PC-9 (cell line): ENCODE measurements around the gene NCAM2. TPM values are rescaled to one million over a fixed set of nuclear protein-coding genes. Genes with fewer than 3 reads are reported as not detected.
"Not testable (repeated sequence)": the region's sequence is repeated elsewhere in the genome, so short reads cannot be mapped to it uniquely, and the experiment has no call there.

Source experiments
- BruUV-seq: library from RNA; stranded (reverse); fragments of 400-500 nt; replicated peaks from 2 replicates; lab custom pipeline; 2021; lab: Mats Ljungman, UMichigan
- CTCF ChIA-PET: fragments of 300-600 bp; sonication (Branson Sonifier 250); formaldehyde crosslinking; loops from one replicate; lab custom pipeline; 2022; ENCODE audit warnings: antibody characterized with exemption; lab: Charles Lee
- POLR2A ChIA-PET: fragments of 300-600 bp; sonication (Branson Sonifier 250); formaldehyde crosslinking; loops from one replicate; lab custom pipeline; 2022; ENCODE audit warnings: antibody characterized with exemption; ENCODE audit not compliant: unreplicated experiment; lab: Charles Lee
- DNase-seq, 2 experiments: peaks; one replicate each; pipeline versions ENCODE4 v3.0.0 to v3.0.0-alpha.2; 2015 to 2022; ENCODE audit warnings: mixed read lengths in 1 of 2
- H2AFZ ChIP-seq: fragments of 200-600 bp; sonication (generic); 2 replicates; pipeline ENCODE4 v1.8.1; 2017; ENCODE audit warnings: antibody characterized with exemption
- H3F3A ChIP-seq: fragments of 200-600 bp; sonication (generic); 2 replicates; pipeline ENCODE4 v1.8.1; 2017; ENCODE audit warnings: antibody characterized with exemption, mild to moderate bottlenecking, low read depth; ENCODE audit not compliant: insufficient read depth
- H3K27ac ChIP-seq: fragments of 200-600 bp; sonication (generic); 2 replicates; pipeline ENCODE4 v1.6.1; 2016; ENCODE audit warnings: mixed run types
- H3K27me3 ChIP-seq: fragments of 200-600 bp; sonication (generic); 2 replicates; pipeline ENCODE4 v1.6.1; 2016; ENCODE audit warnings: low read depth, mixed run types; ENCODE audit not compliant: insufficient read depth
- H3K36me3 ChIP-seq: fragments of 200-600 bp; sonication (generic); 2 replicates; pipeline ENCODE4 v1.6.1; 2016; ENCODE audit warnings: low read depth, mixed run types
- H3K4me1 ChIP-seq: fragments of 200-600 bp; sonication (generic); replicated peaks from 2 replicates; pipeline ENCODE4 v1.6.1; 2016; ENCODE audit warnings: mixed run types; ENCODE audit not compliant: insufficient read depth
- H3K4me2 ChIP-seq: fragments of 200-600 bp; sonication (generic); 2 replicates; pipeline ENCODE4 v1.6.1; 2017; ENCODE audit warnings: mixed run types
- H3K4me3 ChIP-seq: fragments of 200-600 bp; sonication (generic); 2 replicates; pipeline ENCODE4 v1.6.1; 2016; ENCODE audit warnings: mixed run types
- H3K79me2 ChIP-seq: fragments of 200-600 bp; sonication (generic); 2 replicates; pipeline ENCODE4 v1.6.1; 2017; ENCODE audit warnings: low read depth, mixed run types
- H3K9me2 ChIP-seq: fragments of 200-600 bp; sonication (generic); 2 replicates; pipeline ENCODE4 v1.8.1; 2017; ENCODE audit warnings: mild to moderate bottlenecking; ENCODE audit not compliant: insufficient read depth
- H3K9me3 ChIP-seq: fragments of 200-600 bp; sonication (generic); 2 replicates; pipeline ENCODE4 v1.8.1; 2016; ENCODE audit warnings: low read depth; ENCODE audit not compliant: insufficient read depth
- H4K20me1 ChIP-seq: fragments of 200-600 bp; sonication (generic); 2 replicates; pipeline ENCODE4 v1.8.1; 2017; ENCODE audit not compliant: insufficient read depth
- EZH2 ChIP-seq: fragments of 200-600 bp; sonication (generic); IDR thresholded peaks from 2 replicates; pipeline ENCODE4 v1.8.0; 2017; ENCODE audit warnings: antibody characterized with exemption, low read depth
- intact Hi-C: fragments of 100-400 bp; cut with micrococcal nuclease; formaldehyde crosslinking; loops from one replicate; pipeline ENCODE4 v1.10.0; 2022; ENCODE audit not compliant: unreplicated experiment
- total RNA-seq: library from RNA; stranded (reverse); gene quantifications from 2 replicates; pipeline ENCODE4 v1.2.3, GENCODE V29; 2021
- TF ChIP-seq, protein P1 (sequence below): fragments of 200-600 bp; sonication (generic); conservative IDR thresholded peaks from 2 replicates; pipeline ENCODE4 v1.6.1; 2017; ENCODE audit warnings: mixed run types, antibody characterized with exemption, mild to moderate bottlenecking, moderate library complexity

NCAM2 gene
- total RNA-seq, 1 experiment from 2014 or later: not detected

DNA sequence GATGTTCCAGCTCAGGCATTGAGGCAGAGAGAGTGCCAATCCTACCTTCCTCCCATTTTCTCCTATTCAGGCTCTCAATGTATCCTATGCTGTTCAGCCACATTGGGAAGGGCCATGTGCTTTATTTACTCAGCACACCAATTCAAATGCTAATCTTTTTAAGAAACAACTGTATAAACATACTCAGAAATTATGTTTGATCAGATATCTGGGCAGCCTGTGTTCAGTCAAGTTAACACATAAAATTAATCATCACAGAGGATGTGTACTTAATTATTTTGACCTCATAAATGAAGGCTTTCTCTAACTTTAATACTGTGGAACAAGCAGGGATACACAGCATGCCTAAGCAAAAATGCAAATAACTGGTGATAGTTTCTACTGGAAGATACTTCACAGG lies 149.8 kb downstream of the NCAM2 start:
- no peak overlapping the region for H3K4me2 ChIP-seq
- ChIA-PET POLR2A (no interaction called here), CTCF (no interaction called here)
- no TSS peak for BruUV-seq
- no peaks in the 10 kb centered on the region for H3K79me2 ChIP-seq
- TF ChIP-seq EZH2: no peak
- TF ChIP-seq, protein P1, sequence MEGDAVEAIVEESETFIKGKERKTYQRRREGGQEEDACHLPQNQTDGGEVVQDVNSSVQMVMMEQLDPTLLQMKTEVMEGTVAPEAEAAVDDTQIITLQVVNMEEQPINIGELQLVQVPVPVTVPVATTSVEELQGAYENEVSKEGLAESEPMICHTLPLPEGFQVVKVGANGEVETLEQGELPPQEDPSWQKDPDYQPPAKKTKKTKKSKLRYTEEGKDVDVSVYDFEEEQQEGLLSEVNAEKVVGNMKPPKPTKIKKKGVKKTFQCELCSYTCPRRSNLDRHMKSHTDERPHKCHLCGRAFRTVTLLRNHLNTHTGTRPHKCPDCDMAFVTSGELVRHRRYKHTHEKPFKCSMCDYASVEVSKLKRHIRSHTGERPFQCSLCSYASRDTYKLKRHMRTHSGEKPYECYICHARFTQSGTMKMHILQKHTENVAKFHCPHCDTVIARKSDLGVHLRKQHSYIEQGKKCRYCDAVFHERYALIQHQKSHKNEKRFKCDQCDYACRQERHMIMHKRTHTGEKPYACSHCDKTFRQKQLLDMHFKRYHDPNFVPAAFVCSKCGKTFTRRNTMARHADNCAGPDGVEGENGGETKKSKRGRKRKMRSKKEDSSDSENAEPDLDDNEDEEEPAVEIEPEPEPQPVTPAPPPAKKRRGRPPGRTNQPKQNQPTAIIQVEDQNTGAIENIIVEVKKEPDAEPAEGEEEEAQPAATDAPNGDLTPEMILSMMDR: no peak
- no peaks in the 10 kb centered on the region for H3K27me3 ChIP-seq
- no peaks in the 10 kb centered on the region for H3K9me2 ChIP-seq
- no peaks in the 10 kb centered on the region for H3F3A ChIP-seq
- no peak overlapping the region for H3K27ac ChIP-seq
- no peak overlapping the region for H2AFZ ChIP-seq
- no peaks in the 10 kb centered on the region for H4K20me1 ChIP-seq
- no peak overlapping the region for H3K4me3 ChIP-seq
- no peaks in the 10 kb centered on the region for H3K4me1 ChIP-seq
- intact Hi-C loops: no loop called here
- H3K36me3 ChIP-seq: no peaks in the 10 kb centered on the region
- no peaks in the 10 kb centered on the region for H3K9me3 ChIP-seq
- no peak for DNase-seq

DNA sequence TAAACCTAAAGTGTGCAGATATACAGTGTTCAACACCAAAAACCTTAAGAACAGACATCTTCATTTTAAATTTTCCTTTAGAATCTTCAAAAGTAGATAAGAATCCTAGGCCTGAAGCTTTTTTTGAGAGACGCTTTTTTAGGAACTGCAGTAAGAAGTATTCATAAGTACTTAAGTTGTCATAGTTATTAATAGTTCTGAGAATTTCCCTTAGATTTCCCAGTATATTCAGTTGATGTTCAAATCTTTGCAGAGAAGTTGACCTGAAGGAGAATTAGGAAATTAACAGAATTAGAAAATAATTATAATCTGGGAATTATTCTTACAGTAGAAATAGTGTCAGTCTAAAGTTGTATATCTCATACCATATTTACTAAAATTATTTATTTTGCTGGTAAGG lies 150.3 kb downstream of the NCAM2 start:
- no peaks in the 10 kb centered on the region for H3K9me2 ChIP-seq
- no peak for DNase-seq
- H3F3A ChIP-seq: no peaks in the 10 kb centered on the region
- H3K27me3 ChIP-seq: no peaks in the 10 kb centered on the region
- H3K27ac ChIP-seq: no peak overlapping the region
- H4K20me1 ChIP-seq: no peaks in the 10 kb centered on the region
- POLR2A ChIA-PET: no interaction called here
- H3K4me2 ChIP-seq: no peak overlapping the region
- BruUV-seq: no TSS peak
- TF ChIP-seq, protein P1: no peak
- no peak for TF ChIP-seq EZH2
- intact Hi-C loops: no loop called here
- CTCF ChIA-PET: no interaction called here
- H3K4me3 ChIP-seq: no peak overlapping the region
- H2AFZ ChIP-seq: no peak overlapping the region
- H3K36me3 ChIP-seq: no peaks in the 10 kb centered on the region
- no peaks in the 10 kb centered on the region for H3K9me3 ChIP-seq
- H3K79me2 ChIP-seq: no peaks in the 10 kb centered on the region
- no peaks in the 10 kb centered on the region for H3K4me1 ChIP-seq

DNA sequence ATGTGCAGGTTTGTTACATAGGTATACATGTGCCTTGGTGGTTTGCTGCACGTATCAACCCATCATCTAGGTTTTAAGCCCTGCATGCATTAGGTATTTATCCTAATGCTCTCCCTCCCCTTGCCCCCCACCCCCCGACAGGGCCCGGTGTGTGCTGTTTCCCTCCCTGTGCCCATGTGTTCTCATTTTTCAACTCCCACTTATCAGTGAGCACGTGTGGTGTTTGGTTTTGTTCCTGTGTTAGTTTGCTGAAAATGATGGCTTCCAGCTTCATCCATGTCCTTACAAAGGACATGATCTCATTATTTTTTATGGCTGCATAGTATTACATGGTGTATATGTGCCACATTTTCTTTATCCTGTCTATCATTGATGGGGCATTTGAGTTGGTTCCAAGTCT lies 151.2 kb downstream of the NCAM2 start:
- H3K4me3 ChIP-seq, H3K27ac ChIP-seq, H3F3A ChIP-seq, H3K36me3 ChIP-seq, H3K79me2 ChIP-seq, H3K27me3 ChIP-seq, BruUV-seq, CTCF ChIA-PET, H2AFZ ChIP-seq, H3K9me2 ChIP-seq, H3K4me1 ChIP-seq, H3K4me2 ChIP-seq, H3K9me3 ChIP-seq, H4K20me1 ChIP-seq, POLR2A ChIA-PET, intact Hi-C loops, DNase-seq: not testable (repeated sequence)

DNA sequence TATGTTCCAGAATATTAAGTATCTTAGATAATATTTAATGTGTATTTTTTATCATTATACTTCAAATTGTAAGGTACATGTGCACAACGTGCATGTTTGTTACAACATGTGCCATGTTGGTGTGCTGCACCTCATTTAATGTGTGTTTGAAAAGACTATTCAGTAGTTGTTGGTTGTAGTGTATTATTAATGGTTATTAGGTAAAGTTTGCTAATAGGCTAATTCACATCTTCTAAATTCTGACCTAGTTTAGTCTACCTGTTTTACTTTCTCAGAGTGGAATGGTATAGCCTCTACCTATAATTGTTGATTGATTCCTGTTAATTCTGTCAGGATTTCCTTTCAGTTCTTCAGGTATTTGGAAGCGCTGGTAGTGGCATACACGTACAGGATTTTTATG lies 153.0 kb downstream of the NCAM2 start:
- Histone ChIP-seq H3K36me3 (no peaks in the 10 kb centered on the region), H2AFZ (no peak overlapping the region), H3K4me1 (no peaks in the 10 kb centered on the region), H3K4me3 (no peak overlapping the region), H3K4me2 (no peak overlapping the region), H3K27ac (no peak overlapping the region), H4K20me1 (no peaks in the 10 kb centered on the region), H3K9me3 (no peaks in the 10 kb centered on the region), H3K79me2 (no peaks in the 10 kb centered on the region), H3K9me2 (no peaks in the 10 kb centered on the region), H3F3A (no peaks in the 10 kb centered on the region), H3K27me3 (no peaks in the 10 kb centered on the region)
- intact Hi-C loops: no loop called here
- no peak for TF ChIP-seq EZH2
- TF ChIP-seq, protein P1: no peak
- no peak for DNase-seq
- no TSS peak for BruUV-seq
- ChIA-PET CTCF (no interaction called here), POLR2A (no interaction called here)
